ENCODE measurements around the gene MICU1.
A peak's percentile ranks its signal among the peaks of the same experiment; 100 is the strongest.

GRCh38 chr10:72364239-72364777, 261.6 kb downstream of the MICU1 start:
- TF ChIP-seq CTCF (IDR thresholded peaks at IDR 0.05; ENCODE audit: low read depth, low read length, poor library complexity, severe bottlenecking), result peak; percentile 93
- TF ChIP-seq EZH2phosphoT487 (IDR thresholded peaks at IDR 0.05; ENCODE audit: borderline replicate concordance, low read length), result no peak
